Nephron progenitor cell (in vitro differentiated cells): ENCODE measurements around the gene RNF166.

Source experiments
- DNase-seq: peaks from one replicate; pipeline ENCODE4 v3.0.0; 2021
- H3K27ac Mint-ChIP-seq: 2 replicates; pipeline ENCODE4 v1.8.0; 2021; ENCODE audit warnings: mild to moderate bottlenecking, moderate library complexity, mixed read lengths
- H3K27me3 Mint-ChIP-seq: 2 replicates; pipeline ENCODE4 v1.8.0; 2021; ENCODE audit warnings: mild to moderate bottlenecking, low read depth, mixed read lengths; ENCODE audit not compliant: poor library complexity
- H3K36me3 Mint-ChIP-seq: 2 replicates; pipeline ENCODE4 v1.8.0; 2021; ENCODE audit warnings: low read depth, mixed read lengths
- H3K4me1 Mint-ChIP-seq: 2 replicates; pipeline ENCODE4 v1.8.0; 2021; ENCODE audit warnings: mixed read lengths
- H3K4me3 Mint-ChIP-seq: 2 replicates; pipeline ENCODE4 v1.8.0; 2021; ENCODE audit warnings: mild to moderate bottlenecking, moderate library complexity, mixed read lengths
- H3K9me3 Mint-ChIP-seq: 2 replicates; pipeline ENCODE4 v1.8.0; 2021; ENCODE audit warnings: mild to moderate bottlenecking, moderate library complexity, mixed read lengths
- TF ChIP-seq, protein P1 (sequence below): fragments of 200-600 bp; sonication (generic); IDR thresholded peaks from 2 replicates; pipeline ENCODE4 v1.5.0; 2021; ENCODE audit warnings: antibody characterized with exemption

RNF166 gene

DNA sequence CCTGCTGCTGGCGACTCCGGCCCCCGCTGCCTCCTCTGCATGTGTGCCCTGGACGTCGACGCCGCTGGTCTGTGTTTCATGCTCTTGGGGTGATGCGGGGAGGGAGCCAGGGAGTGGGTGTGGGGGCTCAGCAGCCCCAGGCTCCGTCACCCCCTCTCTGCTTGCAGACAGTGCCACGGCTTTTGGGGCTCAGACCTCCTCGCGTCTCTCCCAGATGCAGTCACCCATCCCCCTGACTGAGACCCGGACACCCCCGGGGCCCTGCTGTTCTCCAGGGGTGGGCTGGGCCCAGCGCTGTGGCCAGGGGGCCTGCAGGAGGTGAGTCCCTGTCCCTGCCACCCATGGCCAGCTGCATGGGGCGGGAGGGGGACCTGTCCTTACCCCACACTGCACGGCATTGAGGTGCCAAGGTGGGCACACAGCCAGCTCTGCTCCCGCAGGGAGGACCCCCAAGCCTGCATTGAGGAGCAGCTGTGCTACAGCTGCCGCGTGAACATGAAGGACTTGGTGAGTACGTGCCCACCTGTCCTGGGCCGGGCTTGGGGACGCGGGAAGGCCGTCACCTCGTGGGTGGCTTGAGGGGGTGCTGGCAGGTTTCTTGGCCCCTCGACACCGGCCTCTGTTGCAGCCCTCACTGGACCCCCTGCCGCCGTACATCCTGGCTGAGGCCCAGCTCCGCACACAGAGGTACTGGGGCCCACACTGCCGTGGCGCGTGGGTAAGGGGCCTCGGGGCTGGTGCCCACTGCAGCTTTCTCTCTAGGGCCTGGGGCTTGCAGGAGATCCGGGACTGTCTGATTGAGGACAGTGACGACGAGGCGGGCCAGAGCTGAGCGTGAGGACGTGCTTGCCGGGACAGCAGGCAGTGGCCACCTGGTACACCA, 8.5 kb upstream of the RNF166 start:
- no peak overlapping the region for H3K4me3 Mint-ChIP-seq
- TF ChIP-seq, protein P1, sequence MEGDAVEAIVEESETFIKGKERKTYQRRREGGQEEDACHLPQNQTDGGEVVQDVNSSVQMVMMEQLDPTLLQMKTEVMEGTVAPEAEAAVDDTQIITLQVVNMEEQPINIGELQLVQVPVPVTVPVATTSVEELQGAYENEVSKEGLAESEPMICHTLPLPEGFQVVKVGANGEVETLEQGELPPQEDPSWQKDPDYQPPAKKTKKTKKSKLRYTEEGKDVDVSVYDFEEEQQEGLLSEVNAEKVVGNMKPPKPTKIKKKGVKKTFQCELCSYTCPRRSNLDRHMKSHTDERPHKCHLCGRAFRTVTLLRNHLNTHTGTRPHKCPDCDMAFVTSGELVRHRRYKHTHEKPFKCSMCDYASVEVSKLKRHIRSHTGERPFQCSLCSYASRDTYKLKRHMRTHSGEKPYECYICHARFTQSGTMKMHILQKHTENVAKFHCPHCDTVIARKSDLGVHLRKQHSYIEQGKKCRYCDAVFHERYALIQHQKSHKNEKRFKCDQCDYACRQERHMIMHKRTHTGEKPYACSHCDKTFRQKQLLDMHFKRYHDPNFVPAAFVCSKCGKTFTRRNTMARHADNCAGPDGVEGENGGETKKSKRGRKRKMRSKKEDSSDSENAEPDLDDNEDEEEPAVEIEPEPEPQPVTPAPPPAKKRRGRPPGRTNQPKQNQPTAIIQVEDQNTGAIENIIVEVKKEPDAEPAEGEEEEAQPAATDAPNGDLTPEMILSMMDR, result no peak
- peaks cover 5% of the 10 kb centered on the region for H3K36me3 Mint-ChIP-seq
- no peaks in the 10 kb centered on the region for H3K9me3 Mint-ChIP-seq
- no peaks in the 10 kb centered on the region for H3K27me3 Mint-ChIP-seq
- peaks cover 15% of the 10 kb centered on the region for H3K4me1 Mint-ChIP-seq
- no peak for DNase-seq
- H3K27ac Mint-ChIP-seq, result no peak overlapping the region

DNA sequence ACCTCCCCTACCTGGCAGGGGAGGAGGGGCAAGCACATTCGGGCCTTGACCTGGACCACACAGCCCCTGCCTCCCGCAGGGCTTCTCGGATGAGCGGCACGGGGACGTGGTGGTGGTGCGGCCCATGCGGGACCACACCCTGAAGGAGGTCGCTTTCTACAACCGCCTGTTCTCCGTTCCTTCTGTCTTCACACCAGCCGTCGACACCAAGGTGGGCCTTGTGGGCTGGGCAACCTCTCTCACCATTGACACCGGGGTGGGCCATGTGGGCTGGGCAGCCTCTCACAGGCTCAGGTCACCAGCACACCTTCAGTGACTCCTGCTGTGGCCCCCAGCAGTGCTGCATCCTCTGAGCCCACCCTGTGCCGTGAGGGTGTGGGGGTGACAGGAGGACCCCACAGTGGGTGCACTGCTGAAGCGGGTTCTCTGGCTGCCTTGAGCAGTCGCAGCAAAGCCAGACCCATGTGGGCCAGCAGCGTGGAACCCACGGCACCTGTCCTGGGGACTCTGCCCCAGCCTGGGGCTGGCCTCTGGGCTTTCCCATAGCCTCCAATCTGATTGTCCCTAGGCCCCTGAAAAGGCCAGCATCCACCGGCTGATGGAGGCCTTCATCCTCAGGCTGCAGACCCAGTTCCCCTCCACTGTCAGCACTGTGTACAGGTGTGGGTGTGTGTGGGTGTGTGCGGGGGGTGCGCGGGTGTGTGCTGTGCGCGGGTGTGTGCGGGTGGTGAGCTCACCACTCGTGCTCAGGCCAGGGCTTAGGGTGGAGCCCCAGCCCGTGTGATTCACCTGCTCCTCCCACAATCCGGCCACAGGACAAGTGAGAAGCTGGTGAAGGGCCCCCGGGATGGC, 7.6 kb upstream of the RNF166 start:
- Mint-ChIP-seq H3K9me3 (no peaks in the 10 kb centered on the region), H3K4me3 (no peak overlapping the region), H3K27ac (peak overlapping the region; percentile 54), H3K27me3 (no peaks in the 10 kb centered on the region), H3K4me1 (peaks cover 15% of the 10 kb centered on the region), H3K36me3 (peaks cover 5% of the 10 kb centered on the region)
- DNase-seq, result no peak
- TF ChIP-seq, protein P1, result no peak

DNA sequence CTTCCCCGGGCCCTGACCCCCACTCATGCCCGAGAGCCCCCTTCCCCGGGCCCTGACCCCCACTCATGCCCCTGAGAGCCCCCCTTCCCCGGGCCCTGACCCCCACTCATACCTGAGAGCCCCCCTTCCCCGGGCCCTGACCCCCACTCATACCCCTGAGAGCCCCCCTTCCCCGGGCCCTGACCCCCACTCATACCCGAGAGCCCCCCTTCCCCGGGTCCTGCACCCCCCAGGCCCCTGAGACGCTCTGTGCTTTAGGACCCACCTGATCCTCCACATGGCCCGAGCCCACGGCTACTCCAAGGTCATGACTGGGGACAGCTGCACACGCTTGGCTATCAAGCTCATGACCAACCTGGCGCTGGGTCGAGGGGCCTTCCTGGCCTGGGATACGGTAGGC, 6.8 kb upstream of the RNF166 start:
- Mint-ChIP-seq H3K27me3 (no peaks in the 10 kb centered on the region), H3K4me3 (no peak overlapping the region), H3K36me3 (peaks cover 5% of the 10 kb centered on the region), H3K4me1 (peaks cover 15% of the 10 kb centered on the region), H3K9me3 (no peaks in the 10 kb centered on the region), H3K27ac (no peak overlapping the region)
- no peak for DNase-seq
- TF ChIP-seq, protein P1, result no peak

DNA sequence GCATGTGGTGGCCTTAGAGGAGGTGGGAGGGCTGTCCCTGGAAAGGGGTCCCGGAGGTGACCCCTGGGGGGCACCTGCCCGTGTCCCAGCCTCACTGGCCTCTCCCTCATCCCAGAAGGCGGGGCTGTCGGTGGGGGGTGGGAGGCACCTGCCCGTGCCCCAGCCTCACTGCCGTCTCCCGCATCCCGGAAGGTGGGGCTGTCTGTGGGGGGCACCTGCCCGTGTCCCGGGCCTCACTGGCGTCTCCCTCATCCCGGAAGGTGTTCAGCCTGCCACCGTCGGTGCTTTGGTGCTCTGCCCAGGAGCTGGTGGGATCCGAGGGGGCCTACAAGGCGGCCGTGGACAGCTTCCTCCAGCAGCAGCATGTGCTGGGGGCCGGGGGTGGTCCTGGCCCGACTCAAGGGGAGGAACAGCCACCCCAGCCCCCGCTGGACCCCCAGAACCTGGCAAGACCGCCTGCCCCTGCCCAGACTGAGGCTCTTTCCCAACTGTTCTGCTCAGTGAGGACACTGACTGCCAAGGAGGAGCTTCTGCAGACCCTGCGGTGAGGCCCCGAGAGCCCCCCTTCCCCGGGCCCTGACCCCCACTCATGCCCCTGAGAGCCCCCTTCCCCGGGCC, 6.3 kb upstream of the RNF166 start:
- Mint-ChIP-seq H3K27ac (no peak overlapping the region), H3K27me3 (no peaks in the 10 kb centered on the region), H3K4me3 (no peak overlapping the region), H3K36me3 (peaks cover 5% of the 10 kb centered on the region), H3K4me1 (peaks cover 18% of the 10 kb centered on the region), H3K9me3 (no peaks in the 10 kb centered on the region)
- TF ChIP-seq, protein P1, result no peak
- DNase-seq, result no peak

DNA sequence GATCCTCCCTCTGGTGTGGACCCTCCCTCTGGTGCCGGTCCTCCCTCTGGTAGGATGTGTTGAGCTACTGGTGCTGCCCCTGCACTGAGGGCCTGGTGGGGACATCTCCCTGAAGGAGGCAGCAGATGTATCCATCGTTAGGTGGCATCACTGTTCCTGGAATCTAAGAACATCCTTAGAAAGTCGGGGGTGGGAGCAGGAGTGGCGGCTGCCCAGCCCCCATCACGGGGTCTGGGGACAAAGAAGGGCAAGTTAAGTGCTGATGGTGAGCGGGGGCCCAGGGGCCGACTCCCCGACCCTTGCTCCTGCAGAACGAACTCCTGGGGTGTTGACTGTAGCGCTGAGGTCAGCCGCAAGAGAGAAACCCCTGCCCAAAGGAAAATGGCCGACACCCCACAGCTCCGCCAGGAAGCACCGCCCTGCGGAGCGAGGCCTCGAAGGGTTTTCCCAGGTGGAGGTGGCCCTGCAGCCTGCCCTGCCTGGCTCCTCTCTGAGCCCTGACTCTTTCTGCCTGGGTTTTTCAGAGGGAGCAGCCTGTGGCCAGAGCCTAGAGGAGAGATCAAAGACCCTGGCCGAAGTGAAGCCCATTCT, 5.6 kb upstream of the RNF166 start:
- Mint-ChIP-seq H3K4me1 (peaks cover 19% of the 10 kb centered on the region), H3K9me3 (no peaks in the 10 kb centered on the region), H3K27ac (no peak overlapping the region), H3K27me3 (no peaks in the 10 kb centered on the region), H3K36me3 (no peaks in the 10 kb centered on the region), H3K4me3 (no peak overlapping the region)
- DNase-seq, result no peak
- TF ChIP-seq, protein P1, result no peak
